ENCODE measurements around the gene ZDHHC14.
A peak's percentile ranks its signal among the peaks of the same experiment; 100 is the strongest.
"Not testable (repeated sequence)": the region's sequence is repeated elsewhere in the genome, so short reads cannot be mapped to it uniquely, and the experiment has no call there.

Gene ZDHHC14

GRCh38 chr6:157380458-157380778, 572 bp upstream of the ZDHHC14 start:
- no peak for DNase-seq (ENCODE audit: low read depth)

DNA sequence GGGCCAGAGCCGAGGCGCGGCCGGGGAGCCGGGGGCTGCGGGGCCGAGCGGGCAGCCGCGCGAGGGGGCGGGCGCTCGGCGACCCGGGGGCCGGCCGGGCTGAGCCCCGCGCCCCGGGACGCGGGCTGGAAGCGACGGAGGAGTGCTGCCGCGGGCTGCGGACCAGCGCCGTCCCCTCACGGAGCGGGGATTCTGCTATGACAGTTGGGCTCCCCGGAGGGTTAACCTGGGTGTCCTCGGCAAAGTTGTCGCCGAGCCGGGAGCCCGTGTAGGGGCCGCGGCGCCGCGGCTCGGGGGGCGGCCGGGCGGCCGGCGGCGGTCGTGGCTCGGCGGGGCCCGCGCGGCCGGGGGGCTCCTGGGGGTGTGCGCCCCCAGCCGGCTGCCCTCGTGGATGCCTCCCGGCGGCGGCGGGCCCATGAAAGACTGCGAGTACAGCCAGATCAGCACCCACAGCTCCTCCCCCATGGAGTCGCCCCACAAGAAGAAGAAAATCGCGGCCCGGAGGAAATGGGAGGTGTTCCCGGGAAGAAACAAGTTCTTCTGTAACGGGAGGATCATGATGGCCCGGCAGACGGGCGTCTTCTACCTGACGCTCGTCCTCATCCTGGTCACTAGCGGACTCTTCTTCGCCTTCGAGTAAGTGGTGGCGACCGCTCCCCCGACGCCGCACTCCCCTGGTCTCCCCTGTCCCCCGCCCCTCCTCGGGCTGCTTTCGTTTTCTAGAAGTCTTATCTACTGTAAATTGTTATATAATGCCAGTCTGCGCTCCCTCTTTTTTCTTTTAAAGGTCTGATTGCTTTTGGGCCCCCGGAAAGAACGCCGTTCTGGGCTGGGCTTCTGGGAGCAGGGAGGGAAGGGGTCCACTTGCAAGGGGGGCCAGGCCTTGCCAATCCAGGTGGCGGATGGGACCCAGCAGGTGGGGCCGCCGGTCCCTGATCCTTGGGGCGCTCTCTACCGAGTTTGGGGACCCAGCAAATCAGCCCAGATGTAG, 936 bp downstream of the ZDHHC14 start:
- peak; percentile 33 for DNase-seq (ENCODE audit: low read depth)

DNA sequence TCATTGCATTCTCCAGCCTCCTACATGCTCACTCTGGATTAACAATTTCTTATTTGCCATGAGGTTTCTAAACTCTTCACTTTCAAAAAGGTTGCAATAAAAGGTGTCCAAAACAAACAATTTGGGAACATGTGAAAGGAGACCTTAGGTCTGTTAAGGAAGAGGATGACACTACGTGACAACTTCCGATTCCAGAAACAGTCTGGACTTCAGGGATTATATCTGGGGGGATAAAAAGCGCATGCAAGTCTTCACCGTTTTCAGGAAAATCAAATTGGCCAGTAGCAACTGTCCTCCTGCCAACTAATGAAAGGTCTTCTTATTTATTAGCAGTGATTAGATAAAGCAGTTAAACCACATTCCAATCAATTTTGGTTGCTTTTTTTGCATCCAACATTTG, 1.8 kb downstream of the ZDHHC14 start:
- no peak for DNase-seq (ENCODE audit: low read depth)

GRCh38 chr6:157383471-157383870, 2.5 kb downstream of the ZDHHC14 start:
- no peak for DNase-seq (ENCODE audit: low read depth)

- not testable (repeated sequence) for DNase-seq (ENCODE audit: low read depth)
Measured at GRCh38 chr6:157384962-157385361, 4.0 kb downstream of the ZDHHC14 start.

- no peak for DNase-seq (ENCODE audit: low read depth)
Measured at GRCh38 chr6:157385482-157385881, 4.5 kb downstream of the ZDHHC14 start.

- DNase-seq (ENCODE audit: low read depth) = no peak
Measured at GRCh38 chr6:157386023-157386422, 5.0 kb downstream of the ZDHHC14 start.

DNA sequence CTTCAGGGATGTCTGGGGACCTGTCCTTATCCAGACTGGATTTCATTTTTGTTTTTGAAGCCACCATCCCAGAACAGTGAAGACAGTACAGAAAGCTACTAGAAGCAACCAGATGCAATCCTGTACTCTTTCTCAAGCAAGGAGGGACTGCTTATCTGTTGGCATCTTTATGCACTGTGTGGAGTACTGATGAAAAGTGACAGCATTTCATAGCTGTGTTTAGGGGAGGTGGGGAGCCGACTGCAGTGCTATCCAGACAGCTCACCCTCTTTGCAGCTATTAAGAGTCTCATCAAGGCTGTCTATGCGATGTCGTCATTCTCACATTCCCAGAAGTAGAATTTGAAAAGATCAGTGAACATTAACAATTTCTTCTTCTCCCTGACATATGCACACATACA, 5.5 kb downstream of the ZDHHC14 start:
- DNase-seq (ENCODE audit: low read depth) = no peak

- DNase-seq (ENCODE audit: low read depth) = no peak
Measured at GRCh38 chr6:157388924-157389323, 7.9 kb downstream of the ZDHHC14 start.

GRCh38 chr6:157390273-157391060, 9.5 kb downstream of the ZDHHC14 start:
- DNase-seq (ENCODE audit: low read depth) = no peak

GRCh38 chr6:157392927-157393668, 12.1 kb downstream of the ZDHHC14 start:
- no peak for DNase-seq (ENCODE audit: low read depth)

DNA sequence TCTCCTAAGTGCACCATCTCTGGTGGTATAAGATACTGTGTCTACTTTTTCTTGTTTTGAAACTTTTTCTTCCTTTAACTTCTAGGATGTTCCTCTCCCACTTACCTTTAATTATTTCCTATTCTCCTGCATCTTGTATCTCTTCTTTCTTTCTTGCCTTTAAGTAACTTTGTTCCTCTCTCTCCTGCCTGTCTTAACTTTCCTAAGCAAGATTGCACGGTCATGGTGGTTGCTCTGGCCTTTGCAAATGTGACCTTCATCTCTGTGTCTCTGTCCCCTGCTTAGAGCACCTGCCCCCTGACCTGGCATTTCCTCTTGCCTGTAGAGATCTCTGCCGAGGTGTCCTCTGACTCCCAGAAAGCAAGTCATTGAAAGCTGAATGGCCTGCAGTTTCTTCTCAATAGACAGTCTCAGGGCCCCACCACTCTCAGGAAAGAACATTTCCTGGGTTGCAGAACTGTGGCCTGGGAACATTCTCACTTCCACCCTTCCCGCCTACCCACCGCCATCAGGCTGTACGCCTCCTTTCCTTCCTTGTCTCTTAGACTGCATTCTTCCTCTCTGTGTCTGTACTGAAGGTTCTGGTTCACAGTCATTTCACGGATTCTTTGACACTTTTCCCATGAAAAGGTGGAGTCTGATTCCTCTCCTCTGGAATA, 12.8 kb downstream of the ZDHHC14 start:
- no peak for DNase-seq (ENCODE audit: low read depth)

DNA sequence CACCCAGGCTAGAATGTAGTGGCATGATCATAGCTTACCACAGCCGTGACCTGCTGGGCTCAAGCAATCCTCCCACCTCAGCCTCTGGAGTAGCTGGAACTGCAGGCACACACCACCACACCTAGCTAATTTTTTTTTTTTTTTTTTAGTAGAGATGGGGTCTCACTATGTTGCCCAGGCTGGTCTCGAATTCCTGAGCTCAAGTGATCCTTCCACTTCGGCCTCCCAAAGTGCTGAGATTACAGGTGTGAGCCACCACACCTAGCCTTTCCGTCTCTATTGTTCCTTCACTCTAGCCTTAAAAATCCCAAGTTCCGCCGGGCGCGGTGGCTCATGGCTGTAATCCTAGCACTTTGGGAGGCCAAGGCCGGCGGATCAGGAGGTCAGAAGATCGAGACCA, 14.2 kb downstream of the ZDHHC14 start:
- DNase-seq (ENCODE audit: low read depth) = not testable (repeated sequence)

GRCh38 chr6:157396026-157396425, 15.0 kb downstream of the ZDHHC14 start:
- no peak for DNase-seq (ENCODE audit: low read depth)

DNA sequence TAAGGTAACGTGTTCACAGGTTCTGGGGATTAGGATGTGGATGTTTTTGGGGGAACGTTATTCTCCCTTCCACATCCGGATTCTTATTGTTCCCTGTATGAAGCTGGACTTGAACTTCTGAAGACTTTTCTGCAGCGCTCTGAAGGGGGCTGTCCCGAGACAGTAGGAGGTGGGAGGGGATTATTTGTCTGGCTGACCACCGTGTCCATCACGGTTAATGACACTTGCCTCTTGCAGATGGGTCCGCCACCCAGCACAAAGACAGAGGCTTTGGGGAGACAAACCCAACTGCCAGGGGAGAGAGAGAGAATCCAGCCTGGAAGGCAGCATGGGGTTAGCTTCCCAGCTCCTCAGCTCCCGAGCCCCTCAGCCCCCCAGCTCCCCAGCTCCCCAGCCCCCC, 16.7 kb downstream of the ZDHHC14 start:
- DNase-seq (ENCODE audit: low read depth) = no peak

GRCh38 chr6:157398151-157398550, 17.2 kb downstream of the ZDHHC14 start:
- DNase-seq (ENCODE audit: low read depth) = no peak

GRCh38 chr6:157400676-157401075, 19.7 kb downstream of the ZDHHC14 start:
- no peak for DNase-seq (ENCODE audit: low read depth)

GRCh38 chr6:157401734-157402338, 20.8 kb downstream of the ZDHHC14 start:
- DNase-seq (ENCODE audit: low read depth) = no peak

DNA sequence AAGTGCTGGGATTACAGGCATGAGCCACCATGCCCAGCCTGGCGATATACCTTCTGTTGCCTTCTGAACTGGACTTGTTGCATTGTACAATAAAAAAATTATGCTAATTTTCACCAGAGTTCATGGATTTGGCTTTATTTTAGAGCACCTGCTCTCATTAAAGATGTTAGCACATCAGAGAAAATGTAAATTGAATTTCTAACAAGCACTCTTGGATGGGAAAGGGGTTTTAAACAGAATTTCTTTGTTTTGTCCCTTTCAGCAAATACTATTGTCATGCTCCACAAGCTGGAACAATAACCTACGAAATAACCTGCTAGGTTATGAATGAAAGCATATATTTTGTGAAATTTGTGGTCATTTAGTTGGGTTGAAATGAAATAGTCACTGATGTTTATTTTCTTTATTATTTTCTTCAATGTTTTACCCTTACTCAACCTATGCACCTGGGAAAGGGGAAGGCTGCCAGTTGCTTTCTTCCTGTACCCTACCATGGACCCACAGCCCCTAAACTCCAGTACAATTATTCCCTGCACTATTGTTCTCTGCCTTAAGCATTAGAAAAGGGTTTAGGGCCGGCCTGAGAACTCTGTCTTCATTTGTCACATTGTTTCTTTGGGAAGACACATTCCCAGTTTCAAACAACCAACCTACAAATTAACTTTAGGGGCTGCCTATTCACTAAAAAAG, 22.2 kb downstream of the ZDHHC14 start:
- no peak for DNase-seq (ENCODE audit: low read depth)

GRCh38 chr6:157403686-157404051, 22.7 kb downstream of the ZDHHC14 start:
- no peak for DNase-seq (ENCODE audit: low read depth)

GRCh38 chr6:157405986-157406385, 25.0 kb downstream of the ZDHHC14 start:
- DNase-seq (ENCODE audit: low read depth) = no peak
